B cell (primary cell): ENCODE data around the gene SERGEF. TPM values are rescaled to one million over a fixed set of nuclear protein-coding genes. Genes with fewer than 3 reads are reported as not detected.

Source experiments
- ATAC-seq: fragments of 200-7000 bp; cut with Tn5 transposase; one replicate; pipeline ENCODE4 v1.10.0; 2021; ENCODE audit warnings: low read depth, mild to moderate bottlenecking, moderate number of reproducible peaks, moderate library complexity
- CTCF ChIA-PET: fragments of 350-600 bp; sonication (Branson Sonifier 250); formaldehyde crosslinking; loops from one replicate; lab custom pipeline; 2021; ENCODE audit warnings: antibody characterized with exemption, inconsistent platforms; lab: Charles Lee
- POLR2A ChIA-PET: fragments of 350-600 bp; sonication (Branson Sonifier 250); formaldehyde crosslinking; loops from one replicate; lab custom pipeline; 2021; ENCODE audit warnings: antibody characterized with exemption; lab: Charles Lee
- DNase-seq: peaks from one replicate; pipeline ENCODE4 v3.0.0; 2013
- H2AFZ ChIP-seq: 2 replicates; pipeline ENCODE4 v1.6.1; 2012; ENCODE audit warnings: mild to moderate bottlenecking, low read depth, low read length; ENCODE audit not compliant: insufficient read depth, poor library complexity, severe bottlenecking
- H3K27ac ChIP-seq, 2 donors: 1 replicate in 1 of 2; 2 replicates in 1 of 2; pipeline ENCODE4 v1.5.1; 2012 to 2013; ENCODE audit warnings: low read length in 2 of 2, mild to moderate bottlenecking in 2 of 2, moderate library complexity in 1 of 2
- H3K27me3 ChIP-seq, 4 experiments: fragments of 200-600 bp in 1 of 4; sonication (generic) in 1 of 4; replicated peaks in 1 of 4; 1 replicate in 2 of 4; 2 replicates in 2 of 4; pipeline versions ENCODE4 v1.6.1 to v1.7.0; 2013 to 2016; ENCODE audit warnings: low read length in 3 of 4, mild to moderate bottlenecking in 2 of 4, mixed read lengths in 1 of 4, moderate library complexity in 1 of 4; ENCODE audit not compliant: insufficient read depth in 4 of 4, control insufficient read depth in 3 of 4; ENCODE audit errors: control extremely low read depth in 1 of 4
- H3K36me3 ChIP-seq, 2 experiments: replicated peaks in 1 of 2; 1 replicate in 1 of 2; 2 replicates in 1 of 2; pipeline versions ENCODE4 v1.6.1 to v1.7.1; 2013; ENCODE audit warnings: low read length in 1 of 2; ENCODE audit not compliant: insufficient read depth in 2 of 2, control insufficient read depth in 1 of 2; ENCODE audit errors: control extremely low read depth in 1 of 2, extremely low read depth in 1 of 2
- H3K4me1 ChIP-seq, 2 donors: fragments of 200-600 bp in 1 of 2; sonication (generic) in 1 of 2; 1 replicate in 1 of 2; 2 replicates in 1 of 2; pipeline versions ENCODE4 v1.5.1 to v1.6.1; 2013 to 2017; ENCODE audit warnings: low read length in 2 of 2; ENCODE audit not compliant: control insufficient read depth in 2 of 2, insufficient read depth in 2 of 2
- H3K4me2 ChIP-seq: replicated peaks from 2 replicates; pipeline ENCODE3; 2012; ENCODE audit warnings: mild to moderate bottlenecking, low read depth, low read length; ENCODE audit not compliant: poor library complexity, severe bottlenecking
- H3K4me3 ChIP-seq, 5 experiments: fragments of 200-600 bp in 1 of 5; sonication (generic) in 1 of 5; 1 replicate in 3 of 5; 2 replicates in 2 of 5; pipeline versions ENCODE4 v1.5.1 to v1.7.0; 2011 to 2016; ENCODE audit warnings: low read length in 4 of 5, mild to moderate bottlenecking in 4 of 5, low read depth in 2 of 5, control low read depth in 1 of 5, moderate library complexity in 1 of 5; ENCODE audit not compliant: insufficient read depth in 1 of 5; ENCODE audit errors: control extremely low read depth in 1 of 5, extremely low read depth in 1 of 5
- H3K79me2 ChIP-seq: fragments of 200-600 bp; sonication (generic); one replicate; pipeline ENCODE4 v1.6.0; 2016; ENCODE audit warnings: low read length; ENCODE audit not compliant: control insufficient read depth, insufficient read depth
- H3K9ac ChIP-seq: fragments of 200-600 bp; sonication (generic); 2 replicates; pipeline ENCODE4 v1.6.1; 2017; ENCODE audit warnings: mild to moderate bottlenecking, low read length, moderate library complexity
- H3K9me3 ChIP-seq, 3 donors: one replicate each; pipeline versions ENCODE4 v1.6.1 to v1.7.1; 2013; ENCODE audit warnings: low read length in 2 of 3; ENCODE audit not compliant: control insufficient read depth in 2 of 3, insufficient read depth in 1 of 3; ENCODE audit errors: control extremely low read depth in 1 of 3
- H4K20me1 ChIP-seq: 2 replicates; pipeline ENCODE4 v1.6.0; 2012; ENCODE audit warnings: mild to moderate bottlenecking, low read length; ENCODE audit not compliant: insufficient read depth, control insufficient read depth, poor library complexity, severe bottlenecking
- H3K27ac Mint-ChIP-seq: one replicate; pipeline ENCODE4 v1.8.0; 2021; ENCODE audit warnings: mixed read lengths
- H3K27me3 Mint-ChIP-seq: one replicate; pipeline ENCODE4 v1.8.0; 2021; ENCODE audit warnings: mixed read lengths
- H3K4me1 Mint-ChIP-seq: one replicate; pipeline ENCODE4 v1.8.0; 2021; ENCODE audit warnings: mixed read lengths
- H3K4me3 Mint-ChIP-seq: one replicate; pipeline ENCODE4 v1.8.0; 2021; ENCODE audit warnings: mixed read lengths
- H3K9me3 Mint-ChIP-seq: one replicate; pipeline ENCODE4 v1.8.0; 2022; ENCODE audit warnings: mixed read lengths; ENCODE audit not compliant: insufficient read depth
- EZH2 ChIP-seq: IDR thresholded peaks from 2 replicates; pipeline ENCODE4 v1.6.1; 2012; ENCODE audit warnings: borderline replicate concordance, low read depth, mild to moderate bottlenecking, moderate library complexity, low read length; ENCODE audit not compliant: insufficient read depth, poor library complexity, severe bottlenecking
- WGBS: methylation state at CpG from one replicate; pipeline ENCODE4 v1.1.5; 2013; ENCODE audit warnings: missing lambda C conversion rate; ENCODE audit not compliant: insufficient coverage; 5-methylcytosine and 5-hydroxymethylcytosine counted together
- intact Hi-C: fragments of 100-400 bp; cut with micrococcal nuclease; formaldehyde crosslinking; loops from one replicate; pipeline ENCODE4 v1.10.0; 2022
- polyA plus RNA-seq: library from polyadenylated mRNA; depleted of rRNA; stranded (reverse); fragments of >200 nt; gene quantifications from 2 replicates; pipeline ENCODE4 v1.2.3, GENCODE V29; 2012
- total RNA-seq, 2 donors: library from RNA; stranded (reverse); fragments of 120-200 nt in 1 of 2; gene quantifications; 1 replicate in 1 of 2; 2 replicates in 1 of 2; pipeline versions ENCODE4 v1.2.3 to v1.2.4, GENCODE V29; 2013 to 2022
- TF ChIP-seq, protein P1 (sequence below): fragments of 200-600 bp; IDR thresholded peaks from one replicate; pipeline ENCODE4 v1.8.0; 2022; ENCODE audit warnings: antibody characterized with exemption, mild to moderate bottlenecking

Gene SERGEF
- total and polyA plus RNA-seq, 2 donors (not counting 1 experiment from before 2014, with no cell fraction given): 24.2 to 54.3 TPM

DNA sequence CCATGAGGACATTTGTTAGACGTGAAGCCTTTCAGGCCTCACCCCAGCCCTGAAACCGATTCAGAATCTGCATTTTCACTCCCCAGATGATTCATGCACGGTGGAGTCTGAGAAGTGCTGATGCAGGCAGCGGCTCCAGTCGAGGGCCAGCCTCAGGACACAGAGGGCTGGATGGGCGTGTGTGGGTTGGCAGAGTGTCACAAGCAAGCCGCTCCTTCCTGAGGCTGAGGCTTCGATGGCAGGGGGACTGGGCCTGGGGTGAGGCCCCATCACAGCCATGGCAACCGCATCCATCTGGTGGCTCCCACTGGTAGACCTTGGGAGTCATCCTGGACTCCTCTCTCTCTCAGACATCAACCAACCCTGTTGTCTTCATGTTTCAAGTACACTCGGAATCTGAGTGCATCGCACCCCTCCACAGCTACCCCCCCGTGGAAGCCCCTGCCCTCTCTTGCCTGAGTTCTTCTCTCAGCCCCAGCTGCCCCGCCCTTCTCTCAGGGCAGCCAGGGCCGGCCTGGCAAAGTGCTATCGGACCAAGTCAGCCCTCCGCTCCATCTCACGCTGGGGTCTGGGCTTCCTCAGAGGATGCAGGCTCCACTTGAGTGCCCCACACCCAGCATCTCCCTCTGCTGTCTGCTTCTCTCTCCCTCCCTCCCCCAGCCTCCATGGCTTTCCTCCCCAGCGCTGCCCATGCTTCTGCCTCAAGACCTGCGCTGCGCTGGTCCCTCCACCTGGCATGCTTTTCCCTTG, 267.6 kb downstream of the SERGEF start:
- Histone ChIP-seq H4K20me1 (no peaks in the 10 kb centered on the region), H2AFZ (no peak overlapping the region), H3K36me3 (no peaks in the 10 kb centered on the region), H3K79me2 (no peaks in the 10 kb centered on the region), H3K9ac (no peak overlapping the region), H3K4me1 (no peaks in the 10 kb centered on the region), H3K27ac (no peak overlapping the region), H3K4me3 (no peak overlapping the region), H3K4me2 (no peak overlapping the region), H3K27me3 (peaks cover 0 to 5% (median 2%) of the 10 kb centered on the region in 4 experiments), H3K9me3 (peaks cover 0 to 6% (median 0%) of the 10 kb centered on the region in 3 donors)
- Mint-ChIP-seq H3K4me3 (no peak overlapping the region), H3K9me3 (no peaks in the 10 kb centered on the region), H3K27me3 (peaks cover 38% of the 10 kb centered on the region), H3K27ac (no peak overlapping the region), H3K4me1 (no peaks in the 10 kb centered on the region)
- DNase-seq (no peak), ATAC-seq (no peak)
- intact Hi-C loops: no loop called here
- 87% methylated on average over 20 of the region's 20 CpGs for WGBS
- ChIA-PET POLR2A (no interaction called here), CTCF (no interaction called here)
- TF ChIP-seq EZH2: no peak
- TF ChIP-seq, protein P1, sequence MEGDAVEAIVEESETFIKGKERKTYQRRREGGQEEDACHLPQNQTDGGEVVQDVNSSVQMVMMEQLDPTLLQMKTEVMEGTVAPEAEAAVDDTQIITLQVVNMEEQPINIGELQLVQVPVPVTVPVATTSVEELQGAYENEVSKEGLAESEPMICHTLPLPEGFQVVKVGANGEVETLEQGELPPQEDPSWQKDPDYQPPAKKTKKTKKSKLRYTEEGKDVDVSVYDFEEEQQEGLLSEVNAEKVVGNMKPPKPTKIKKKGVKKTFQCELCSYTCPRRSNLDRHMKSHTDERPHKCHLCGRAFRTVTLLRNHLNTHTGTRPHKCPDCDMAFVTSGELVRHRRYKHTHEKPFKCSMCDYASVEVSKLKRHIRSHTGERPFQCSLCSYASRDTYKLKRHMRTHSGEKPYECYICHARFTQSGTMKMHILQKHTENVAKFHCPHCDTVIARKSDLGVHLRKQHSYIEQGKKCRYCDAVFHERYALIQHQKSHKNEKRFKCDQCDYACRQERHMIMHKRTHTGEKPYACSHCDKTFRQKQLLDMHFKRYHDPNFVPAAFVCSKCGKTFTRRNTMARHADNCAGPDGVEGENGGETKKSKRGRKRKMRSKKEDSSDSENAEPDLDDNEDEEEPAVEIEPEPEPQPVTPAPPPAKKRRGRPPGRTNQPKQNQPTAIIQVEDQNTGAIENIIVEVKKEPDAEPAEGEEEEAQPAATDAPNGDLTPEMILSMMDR: no peak
